Activated gamma-delta T cell treated with anti-CD3 and anti-CD28 coated beads, Interleukin-2, amount 50 U/mL, for 16 hours (primary cell): ENCODE measurements around the gene RHOC.

Experiments used
- DNase-seq: peaks from one replicate; pipeline ENCODE4 v3.0.0-alpha.2; 2020; ENCODE audit warnings: low read depth

RHOC gene

DNA sequence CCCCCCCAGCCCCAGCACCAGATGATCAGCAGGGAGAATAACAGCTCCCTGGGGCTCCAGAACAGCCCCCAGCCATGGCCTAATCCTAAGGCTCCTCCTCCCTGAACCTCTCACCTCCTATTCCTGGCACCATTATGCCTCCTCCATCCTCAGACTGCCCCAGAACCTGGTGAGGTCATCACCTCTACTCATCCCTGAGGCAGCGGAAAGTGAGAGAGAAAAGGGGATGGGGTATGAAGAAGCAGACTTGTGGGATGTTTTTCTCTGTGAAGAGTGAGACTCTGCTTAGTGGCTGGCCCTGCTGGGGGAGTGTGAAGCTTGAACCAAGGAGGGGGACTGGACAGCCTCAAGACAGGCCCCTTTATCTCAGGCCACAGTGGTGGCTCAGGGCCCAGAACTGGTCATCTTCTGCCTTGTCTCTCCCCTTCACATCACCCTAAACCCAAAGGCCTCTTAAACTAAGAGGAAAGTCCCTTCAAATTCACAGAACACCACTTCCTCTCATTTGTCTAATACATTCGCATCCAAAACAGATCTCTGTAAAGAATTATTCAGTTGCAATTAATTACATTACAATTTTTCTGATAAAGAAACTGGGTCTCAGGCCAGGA, 10.4 kb upstream of the RHOC start:
- no peak for DNase-seq

DNA sequence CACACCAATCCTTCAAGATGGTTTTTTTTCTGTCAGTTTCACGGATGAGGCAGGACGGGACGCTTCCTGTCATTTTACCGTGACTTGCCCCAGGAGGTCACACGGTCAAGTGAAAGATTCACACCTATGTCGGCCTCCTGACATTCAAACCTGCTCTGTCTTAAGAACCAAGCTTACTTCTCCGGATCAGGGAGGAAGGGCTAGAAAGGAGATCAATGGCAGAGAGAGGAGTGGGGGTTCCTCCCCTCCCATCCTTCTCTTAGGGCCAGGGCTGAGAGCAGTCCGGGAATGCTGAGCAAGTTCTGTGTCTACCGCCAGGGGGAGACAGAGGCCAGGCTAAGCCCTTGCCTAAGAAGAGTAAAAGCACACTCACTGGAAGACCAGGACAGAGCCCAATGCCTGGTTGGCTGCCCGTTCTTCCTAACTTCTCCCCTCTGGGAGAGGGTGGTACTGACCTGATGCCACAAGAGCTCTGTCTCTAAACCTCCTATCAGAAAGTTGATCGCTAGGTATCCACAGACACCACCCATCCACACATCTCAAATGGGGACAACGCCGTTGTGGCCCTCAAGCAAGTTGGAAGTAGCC, 9.3 kb upstream of the RHOC start:
- DNase-seq, result peak; percentile 61

DNA sequence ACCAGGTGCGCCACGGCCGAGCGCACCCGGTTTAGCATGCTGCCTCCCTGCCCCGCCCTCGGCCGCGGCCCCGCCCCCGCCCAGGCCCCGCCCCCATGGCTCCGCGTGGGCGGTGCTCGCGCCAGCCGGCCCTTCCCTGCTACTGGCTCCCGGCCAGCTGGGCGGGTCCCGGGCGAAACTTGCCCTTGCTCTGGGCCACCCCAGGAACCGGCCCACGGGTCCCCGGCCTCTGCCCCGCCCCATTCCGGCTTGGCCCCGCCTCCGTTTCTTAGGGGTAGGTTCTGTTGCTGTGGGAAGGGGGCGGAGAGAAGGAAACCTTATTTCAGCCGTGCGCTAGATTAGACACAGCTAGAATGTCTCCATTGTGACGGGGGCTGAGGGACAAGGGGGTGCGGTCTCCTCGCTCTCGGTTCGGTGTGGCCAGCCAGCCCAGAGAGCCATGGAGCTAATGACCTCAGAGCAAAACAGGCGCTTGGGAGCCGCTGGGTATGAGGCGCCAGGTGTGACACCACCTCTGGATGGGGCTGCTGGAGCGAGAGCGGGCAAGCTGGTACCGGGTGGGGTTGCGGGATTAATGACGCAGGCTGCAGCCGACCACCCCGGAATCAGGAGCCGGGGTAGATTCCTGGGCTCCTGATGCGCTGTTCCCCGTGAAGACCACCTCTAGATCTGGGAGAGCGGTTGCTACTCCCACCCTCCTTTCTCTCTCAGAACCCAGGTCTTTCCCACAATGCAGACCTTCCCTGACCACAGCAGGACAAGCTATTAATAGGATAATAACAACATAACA, 8.5 kb upstream of the RHOC start, which contains the start of gene PPM1J:
TSS of gene PPM1J (minus strand) at position 69 of the 790 bp plus-strand sequence. CDS start at position 38, 31 bp downstream.
- peak; percentile 95 for DNase-seq

DNA sequence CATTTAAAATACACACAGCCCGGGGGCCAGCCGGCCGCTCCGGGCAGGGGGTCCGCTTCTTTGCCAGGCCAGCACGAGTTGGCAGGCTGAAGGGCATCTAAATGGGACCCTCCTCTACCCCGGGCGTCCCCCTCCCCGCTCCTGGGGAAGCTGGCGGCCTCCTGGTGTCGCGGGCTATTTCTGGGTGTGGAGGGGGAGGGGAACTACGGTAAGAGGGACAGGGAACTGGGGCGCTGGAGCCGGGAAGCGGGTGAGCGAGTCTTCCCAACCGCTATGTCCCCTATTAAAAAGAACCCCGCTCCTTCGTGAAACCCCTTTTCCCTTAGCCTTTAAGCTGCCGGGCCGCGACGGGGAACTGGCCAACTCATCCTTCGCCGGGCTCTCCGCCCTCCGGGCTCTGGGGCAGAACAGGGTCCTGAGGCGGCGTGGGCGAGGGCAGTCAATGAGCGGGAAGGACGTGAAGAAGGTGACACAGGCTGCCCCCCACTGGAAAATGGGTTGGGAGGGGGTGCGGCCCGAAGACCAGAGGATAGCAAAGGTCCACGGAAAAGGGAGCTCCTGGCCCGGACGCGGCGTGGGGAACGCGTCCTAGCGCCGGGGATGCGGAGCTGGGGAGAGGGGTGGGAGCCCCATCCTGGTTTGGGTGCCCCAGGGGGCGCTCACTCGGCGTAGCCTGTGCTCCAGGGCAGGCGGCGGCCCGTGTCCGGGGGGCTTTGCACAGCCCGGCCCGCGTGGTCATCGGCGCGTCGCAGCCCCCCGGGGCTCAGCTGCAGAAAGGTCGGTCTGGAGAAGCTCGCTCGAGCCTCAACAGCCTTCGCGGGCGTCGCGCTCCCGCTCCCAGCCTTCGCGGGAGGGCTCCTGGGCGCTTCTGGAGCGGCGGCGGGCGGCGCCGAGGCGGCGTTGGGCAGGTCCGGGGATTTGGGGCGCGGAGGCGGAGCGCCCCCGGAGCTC, 7.7 kb upstream of the RHOC start:
- DNase-seq, result no peak

DNA sequence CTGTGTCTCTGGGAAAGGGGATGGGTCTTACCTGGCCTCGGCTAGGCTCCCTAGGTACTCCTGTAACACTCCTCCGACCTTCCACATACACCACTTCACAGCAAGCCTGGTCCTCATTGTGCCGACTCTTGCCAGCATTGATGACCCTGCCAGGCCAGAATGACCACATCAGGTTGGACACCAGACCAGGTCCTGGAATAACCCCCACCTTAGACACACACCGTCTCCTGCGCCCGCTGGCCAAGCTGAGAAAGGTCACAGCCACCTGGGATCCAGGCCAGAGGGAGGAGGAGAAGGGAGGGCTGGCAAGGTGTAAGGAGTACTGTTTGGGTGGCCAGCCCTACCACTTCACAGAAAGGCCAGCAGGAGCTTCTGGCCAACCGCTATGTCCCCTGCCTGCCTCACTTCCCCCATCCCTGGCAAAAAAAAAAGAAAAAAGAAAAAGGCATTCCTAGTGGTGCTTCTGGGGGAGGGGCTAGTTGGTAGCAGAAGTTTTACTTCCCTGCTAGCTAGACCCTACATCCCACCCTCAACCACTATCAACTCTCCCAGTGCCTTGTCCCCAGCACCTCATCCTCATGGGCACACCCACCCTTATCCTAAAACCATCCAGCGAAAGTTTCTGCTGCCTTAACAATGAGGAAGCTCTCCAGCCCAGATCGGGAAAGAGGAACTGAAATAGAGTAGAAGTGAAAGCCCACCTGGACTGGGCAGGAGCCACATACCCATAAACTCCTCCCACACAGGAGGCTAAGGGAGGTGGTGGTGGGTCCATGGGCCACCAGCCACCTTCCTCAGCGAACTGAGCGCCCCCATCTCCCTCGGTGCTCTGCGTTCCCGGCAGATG, 6.8 kb upstream of the RHOC start:
- DNase-seq, result no peak

DNA sequence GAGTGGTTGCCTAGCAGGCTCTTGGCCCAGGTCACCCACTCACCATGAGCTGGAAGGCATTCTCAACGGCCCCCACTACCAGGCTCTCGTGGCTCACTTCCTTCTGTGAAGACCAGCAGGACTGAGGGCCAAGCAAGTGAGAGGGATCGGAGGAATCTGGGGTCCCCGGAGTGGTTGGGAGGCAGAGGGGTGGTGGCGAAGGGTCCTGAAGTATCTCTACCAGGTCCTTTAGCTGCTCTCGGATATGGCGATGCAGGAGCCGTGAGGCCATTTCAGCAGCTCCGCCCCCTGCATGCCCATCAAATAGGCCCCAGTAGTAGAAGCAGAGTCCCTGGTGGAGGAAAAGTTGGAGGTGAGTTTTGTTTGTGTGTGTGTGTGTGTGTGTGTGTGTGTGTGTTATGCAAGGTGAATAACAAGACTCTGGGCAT, 5.8 kb upstream of the RHOC start:
- DNase-seq, result no peak

DNA sequence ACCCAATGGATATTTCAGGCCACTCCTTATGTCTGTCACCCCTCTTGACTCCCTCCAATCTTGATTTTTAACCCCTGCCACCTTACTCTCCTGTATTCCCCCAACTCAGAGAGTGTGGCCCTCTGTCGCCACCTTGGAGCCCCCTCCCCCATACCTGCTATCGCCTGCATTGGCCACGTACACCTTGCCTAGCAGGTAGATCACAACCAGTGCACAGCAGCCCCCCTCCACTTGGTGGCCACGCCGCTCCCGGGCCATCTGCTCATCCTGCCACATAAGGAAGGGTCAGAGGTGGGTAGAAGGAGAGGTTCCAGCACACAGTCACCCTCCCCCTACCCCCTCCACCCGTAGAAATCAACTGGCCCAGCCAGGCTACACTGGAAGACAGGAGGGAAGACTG, 5.3 kb upstream of the RHOC start:
- DNase-seq, result no peak

DNA sequence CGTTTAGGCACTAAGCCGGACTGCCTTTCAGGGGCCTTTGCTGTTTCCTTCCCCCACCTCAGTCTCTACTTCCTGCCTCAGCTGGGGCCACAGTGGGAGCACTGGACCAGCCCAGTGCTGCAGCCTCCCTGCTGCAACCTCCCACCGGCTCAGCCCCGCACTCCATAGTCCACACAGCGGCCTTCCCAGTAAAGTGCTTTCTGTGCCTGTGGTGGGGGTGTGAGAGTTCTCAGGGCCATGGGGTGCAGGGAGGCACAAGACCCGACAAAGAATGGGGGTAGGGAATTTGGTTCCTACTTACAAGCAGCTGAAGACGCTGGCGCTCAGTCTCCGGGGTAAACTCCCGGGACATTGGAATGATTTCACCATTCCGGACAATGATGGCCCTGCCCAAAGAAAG, 4.7 kb upstream of the RHOC start:
- no peak for DNase-seq

DNA sequence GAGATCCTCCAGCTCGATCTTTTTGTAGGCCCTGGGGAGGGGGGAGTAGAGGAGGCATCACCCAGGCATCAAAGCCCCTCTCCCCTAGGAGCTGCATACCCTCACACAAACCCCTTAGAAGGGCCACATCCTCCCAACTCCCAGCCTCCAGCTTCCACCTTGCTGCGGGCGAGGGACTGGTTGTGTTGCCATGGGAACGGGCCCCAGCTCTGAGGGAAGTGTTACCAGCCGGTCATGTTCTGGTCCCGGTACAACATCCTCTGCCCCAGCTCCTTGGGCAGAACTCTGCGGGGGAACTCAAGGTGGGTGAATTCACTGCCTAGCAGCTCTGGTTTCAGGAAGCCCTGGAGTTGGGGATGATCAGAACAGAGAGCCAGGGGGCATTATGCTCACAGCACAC, 4.1 kb upstream of the RHOC start:
- DNase-seq, result no peak

DNA sequence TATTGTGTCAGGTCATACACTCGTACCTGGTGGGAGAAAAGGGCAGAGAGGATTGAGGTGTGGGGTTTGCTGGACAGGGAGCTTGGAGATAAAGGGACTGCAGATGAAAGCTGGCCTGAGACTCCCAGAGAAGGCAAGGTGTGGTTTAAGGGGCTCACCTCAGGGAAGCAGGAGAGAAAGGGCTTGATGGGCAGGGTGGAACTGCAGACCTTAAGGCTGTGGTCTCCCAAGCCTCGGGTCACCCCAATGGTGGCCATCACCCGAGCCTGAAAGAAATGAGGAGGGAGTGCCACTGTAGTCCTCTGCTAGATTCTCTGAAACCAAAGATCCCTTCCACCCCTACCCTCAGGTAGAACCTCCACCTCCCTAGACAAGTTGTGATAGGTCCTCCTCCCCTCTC, 3.7 kb upstream of the RHOC start:
- DNase-seq, result no peak

DNA sequence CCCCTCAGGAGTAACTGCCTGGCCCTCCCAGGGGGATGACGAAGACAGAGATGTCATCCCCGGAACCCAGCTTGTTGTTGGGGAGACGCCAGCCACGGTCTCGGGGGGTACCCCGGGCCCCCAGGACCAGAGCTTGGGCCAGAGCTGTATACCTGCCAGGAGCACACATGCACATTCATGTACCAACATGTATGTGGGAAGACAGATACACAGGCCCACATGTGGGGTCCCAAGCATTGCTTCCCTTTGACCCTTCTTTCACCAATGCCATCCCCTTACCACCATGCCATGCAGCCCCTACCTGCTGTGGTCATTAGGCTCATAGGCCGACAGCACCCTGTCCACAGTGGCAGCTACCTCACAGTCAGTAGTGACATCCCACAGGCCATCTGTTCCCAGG, 3.2 kb upstream of the RHOC start:
- DNase-seq, result no peak

DNA sequence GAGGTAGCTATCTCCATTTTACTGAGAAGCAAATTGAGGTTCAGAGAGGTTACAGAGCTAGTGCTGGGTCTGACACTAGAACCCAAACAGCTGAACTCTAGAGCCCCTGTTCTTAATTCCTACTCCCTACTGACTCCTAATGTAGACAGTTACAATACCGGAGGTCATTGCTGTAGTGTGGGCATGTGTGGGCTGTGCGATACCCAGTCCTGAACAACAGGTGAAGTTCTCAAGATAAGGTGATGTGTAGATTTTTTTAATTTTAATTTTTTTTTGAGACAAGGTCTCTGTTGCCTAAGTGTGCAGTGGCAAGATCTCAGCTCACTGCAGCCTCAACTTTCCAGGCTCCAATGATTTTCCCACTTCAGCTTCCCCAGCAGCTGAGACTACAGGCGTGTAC, 1.6 kb upstream of the RHOC start:
- no peak for DNase-seq

DNA sequence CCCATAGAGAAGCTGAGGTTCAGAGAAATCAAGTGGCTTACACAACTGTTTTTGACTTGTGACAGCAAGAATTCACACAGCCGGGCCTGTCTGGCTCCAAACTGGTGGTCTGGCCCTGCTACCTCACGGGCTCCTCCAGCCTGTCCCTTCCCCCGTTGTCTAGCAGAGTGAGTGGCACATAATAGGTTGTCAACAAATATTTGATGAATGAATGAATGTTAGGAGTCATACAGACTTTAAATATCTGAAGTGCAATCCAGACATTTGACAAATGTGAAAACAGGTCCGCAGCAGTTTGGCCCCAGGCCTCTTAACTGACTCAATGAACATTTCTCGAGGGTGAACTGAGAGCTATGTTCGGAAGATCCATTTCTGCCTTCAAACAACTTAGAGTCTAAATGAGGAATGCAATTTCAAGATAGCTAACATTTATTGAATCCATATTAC, 1.1 kb upstream of the RHOC start:
- no peak for DNase-seq

DNA sequence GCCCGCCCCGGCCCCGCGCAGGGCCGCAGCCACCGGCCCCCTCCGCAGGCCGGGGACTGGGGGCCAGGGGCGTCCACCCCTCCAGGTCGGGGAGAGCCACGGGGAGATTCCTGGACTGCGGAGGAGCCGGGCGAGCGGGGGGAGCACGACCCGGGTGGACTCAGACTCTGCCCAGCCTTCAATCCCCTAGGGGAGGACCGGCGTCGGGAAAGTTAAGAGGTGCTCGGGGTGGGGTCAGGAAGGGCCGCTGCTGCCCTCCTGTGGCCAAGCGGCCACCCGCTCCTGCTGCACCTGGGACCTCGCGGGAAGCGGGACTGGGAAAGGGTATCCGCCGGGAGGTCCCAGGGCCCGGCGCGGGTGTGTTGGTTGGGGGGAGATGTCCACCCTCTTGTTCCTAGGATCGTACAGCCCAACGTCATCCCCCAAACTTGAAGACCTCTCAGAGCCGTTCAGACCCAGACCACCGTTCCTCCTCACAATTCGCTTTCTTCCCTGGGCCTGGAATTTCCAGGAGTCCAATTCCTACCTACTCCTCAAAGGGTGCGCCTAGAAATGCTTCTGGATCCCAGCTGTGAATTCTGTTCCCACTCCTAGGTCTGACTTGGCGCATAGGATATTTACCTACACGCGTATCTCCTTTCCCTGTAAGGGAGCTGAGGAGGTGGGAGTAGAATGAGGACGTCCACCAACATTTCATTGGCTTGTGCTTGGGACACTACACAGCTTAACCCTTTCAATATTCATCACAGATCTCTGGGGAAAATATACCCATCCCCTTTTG, 484 bp upstream of the RHOC start:
- no peak for DNase-seq

DNA sequence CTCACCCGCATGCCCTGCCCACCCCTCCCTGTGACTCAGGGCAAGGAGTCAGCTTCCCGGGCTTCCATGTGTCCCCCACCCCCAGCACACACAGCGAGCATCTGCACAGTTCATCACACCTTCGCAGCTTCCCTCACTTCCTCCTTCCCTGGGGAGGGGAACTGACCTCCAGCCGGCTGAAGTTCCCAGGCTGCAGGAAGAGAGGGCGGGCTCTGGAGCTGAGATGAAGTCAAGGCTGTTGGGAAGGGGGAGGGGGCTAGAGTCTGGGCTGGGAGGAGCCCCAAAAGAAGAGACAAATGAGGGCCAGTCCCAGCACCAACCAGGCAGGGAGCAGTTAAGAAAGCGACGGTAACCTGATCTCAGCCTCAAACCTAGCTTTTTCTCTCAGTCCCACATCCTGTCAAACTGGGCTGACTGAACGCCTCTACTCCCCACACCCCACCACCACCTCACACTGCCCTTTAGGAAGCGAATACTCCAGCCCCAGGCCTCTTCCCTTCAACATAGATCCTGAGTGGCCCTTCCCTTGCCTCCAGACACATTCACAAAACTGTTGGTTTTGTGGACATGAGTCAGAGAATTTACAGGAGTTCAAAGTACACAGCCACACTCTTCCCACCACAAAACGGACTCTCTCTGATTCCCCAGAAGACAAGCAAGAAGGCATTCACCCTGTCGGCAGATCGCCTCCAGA, 1.8 kb downstream of the RHOC start:
- DNase-seq, result no peak

DNA sequence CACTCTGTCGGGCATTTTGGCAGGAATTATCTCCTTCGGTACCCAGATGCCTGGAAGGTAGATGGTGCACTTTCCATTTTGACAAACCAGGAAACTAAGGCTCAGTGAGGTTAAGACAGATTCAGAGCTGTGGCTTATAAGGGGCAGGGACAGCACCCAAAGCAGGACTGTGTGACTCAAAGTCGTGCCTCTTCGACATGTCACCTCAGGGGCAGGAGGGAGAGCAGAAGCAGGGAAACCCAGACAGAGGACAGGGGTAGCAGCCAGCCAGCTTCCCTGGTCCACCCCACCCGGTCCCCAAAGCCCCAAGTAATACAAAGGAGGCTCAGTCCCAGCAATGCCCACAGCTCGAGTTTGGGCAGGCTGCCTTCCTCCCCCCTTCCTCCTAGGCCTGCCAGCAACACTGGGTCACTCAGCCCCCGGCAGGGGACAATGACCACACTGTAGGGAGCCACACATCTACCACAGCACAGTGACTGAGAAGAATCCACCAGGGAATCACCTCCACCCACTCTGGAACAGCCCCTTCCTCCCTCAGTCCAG, 2.5 kb downstream of the RHOC start:
- DNase-seq, result no peak

DNA sequence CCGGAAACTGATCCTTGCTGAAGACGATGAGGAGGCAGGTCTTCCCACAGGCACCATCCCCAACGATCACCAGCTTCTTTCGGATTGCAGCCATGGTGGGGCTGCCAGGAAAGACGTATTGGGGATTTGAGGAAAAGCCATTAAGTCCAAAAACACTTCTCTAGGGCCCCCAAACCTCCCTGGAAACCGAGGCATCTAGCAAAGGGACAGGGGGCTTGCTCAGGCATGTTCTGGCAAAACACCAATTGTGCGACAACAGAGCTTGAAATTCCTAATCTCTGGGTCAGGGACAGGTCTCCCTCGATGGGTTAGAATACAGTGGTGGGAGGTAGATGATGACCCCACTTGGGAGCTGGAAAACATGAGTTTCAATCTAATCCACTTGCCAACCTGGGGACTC, 3.2 kb downstream of the RHOC start:
- DNase-seq, result no peak

DNA sequence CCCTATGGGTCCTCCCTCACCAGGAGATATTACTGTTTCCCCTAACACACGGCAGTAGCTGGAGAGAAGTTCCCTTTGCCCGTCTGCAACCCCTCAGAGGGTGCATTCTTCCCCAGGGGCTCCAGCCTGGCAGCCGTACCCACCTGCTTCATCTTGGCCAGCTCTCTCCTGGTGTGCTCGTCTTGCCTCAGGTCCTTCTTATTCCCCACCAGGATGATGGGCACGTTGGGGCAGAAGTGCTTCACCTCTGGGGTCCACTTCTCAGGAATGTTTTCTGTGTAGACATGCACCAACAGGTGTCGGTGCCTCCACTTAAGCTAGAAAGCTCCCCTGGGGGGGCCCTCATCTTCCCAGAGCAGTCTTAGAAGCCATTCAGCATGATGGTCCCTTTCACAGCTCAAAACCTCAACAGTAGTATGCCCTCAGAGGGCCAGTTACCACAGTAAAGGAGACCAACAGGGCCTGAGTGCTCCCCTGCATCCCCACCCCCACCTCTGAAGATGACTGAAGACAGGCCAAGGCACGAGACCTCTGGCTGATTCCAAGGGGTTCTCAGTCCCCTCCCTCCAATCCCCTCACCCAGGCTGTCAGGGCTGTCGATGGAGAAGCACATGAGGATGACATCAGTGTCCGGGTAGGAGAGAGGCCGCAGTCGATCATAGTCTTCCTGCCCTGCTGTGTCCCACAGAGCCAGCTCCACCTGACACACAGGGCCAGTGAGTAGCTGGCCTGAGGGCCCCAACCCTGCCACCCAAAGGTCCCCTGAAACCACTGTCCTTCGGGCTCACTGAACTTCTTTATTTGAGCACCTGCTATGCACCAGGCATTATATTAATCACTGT, 4.3 kb downstream of the RHOC start:
- no peak for DNase-seq

DNA sequence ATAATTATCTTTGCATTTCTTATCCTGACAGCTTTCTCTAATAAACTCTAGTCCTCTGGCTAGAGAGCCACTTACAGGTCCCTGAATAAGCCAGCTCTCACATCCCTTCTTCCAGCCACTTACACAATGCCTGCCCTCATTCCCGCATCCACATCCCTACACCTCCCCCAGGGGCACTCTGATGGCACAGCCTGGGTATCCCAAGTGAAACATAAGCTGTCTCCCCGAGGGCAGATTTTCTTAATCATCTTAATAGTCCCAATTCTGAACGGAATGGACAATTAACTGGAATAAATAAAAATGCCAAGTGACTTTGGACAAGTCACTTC, 4.9 kb downstream of the RHOC start:
- no peak for DNase-seq
